HG02642 (cell line): ENCODE measurements around the gene RPAP3.

Source experiments
- ATAC-seq: cut with Tn5 transposase; IDR thresholded peaks from one replicate; pipeline ENCODE4 v1.9.1; 2021; ENCODE audit warnings: mild to moderate bottlenecking; ENCODE audit not compliant: unreplicated experiment, poor library complexity

RPAP3 gene

DNA sequence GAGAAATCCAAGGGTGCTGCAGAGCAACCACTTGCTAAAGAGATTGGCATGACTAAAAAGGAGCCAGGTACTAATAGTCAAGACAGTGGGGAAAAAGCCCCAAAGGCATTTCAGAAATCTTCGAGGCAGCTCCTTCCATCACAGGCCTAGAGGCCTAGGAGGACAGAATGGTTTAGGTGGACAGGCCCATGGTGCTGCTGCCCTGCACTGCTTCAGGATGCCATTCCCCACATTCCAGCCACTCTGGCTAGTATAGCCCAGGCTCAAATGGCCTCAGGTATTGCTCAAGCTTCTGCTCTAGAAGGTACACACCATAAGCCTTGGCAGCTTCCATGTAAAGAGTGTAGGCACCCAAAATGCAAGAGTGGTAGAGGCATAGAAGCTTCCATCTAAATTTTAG lies 92.9 kb downstream of the RPAP3 start:
- no peak for ATAC-seq

DNA sequence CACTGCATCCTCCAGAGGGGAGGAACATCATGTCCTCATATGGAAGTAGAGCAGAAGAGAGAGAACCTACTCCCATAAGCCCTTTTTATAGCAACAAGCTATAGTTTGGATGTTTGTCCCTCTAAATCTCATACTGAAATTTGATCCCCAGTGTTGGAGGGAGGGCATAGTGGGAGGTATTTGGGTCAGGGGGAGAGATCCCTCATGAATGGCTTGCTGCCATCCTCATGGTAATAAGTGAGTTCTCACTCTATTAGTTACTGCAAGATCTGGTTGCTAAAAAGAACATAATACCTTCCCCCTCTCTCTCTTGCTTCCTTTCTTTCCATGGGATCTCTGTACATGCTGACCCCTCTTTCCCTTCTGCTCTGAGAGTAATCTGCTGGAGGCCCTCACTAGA lies 93.9 kb downstream of the RPAP3 start:
- no peak for ATAC-seq
